Stimulated activated naive CD4-positive, alpha-beta T cell (primary cell): ENCODE data around the gene IRS2.
A peak's percentile ranks its signal among the peaks of the same experiment; 100 is the strongest.

ENCODE experiments used
- DNase-seq, 6 experiments: peaks; one replicate each; lab custom pipeline; 2025; lab: John Stamatoyannopoulos, UW

IRS2 gene

GRCh38 chr13:109802936-109803335 lies 16.6 kb upstream of the IRS2 start:
- DNase-seq = no peak

GRCh38 chr13:109795011-109795410 lies 8.6 kb upstream of the IRS2 start:
- DNase-seq = no peak

- DNase-seq = no peak
Observed at GRCh38 chr13:109794095-109794494, 7.7 kb upstream of the IRS2 start.

GRCh38 chr13:109792416-109793059 lies 6.2 kb upstream of the IRS2 start:
- DNase-seq = no peak

DNA sequence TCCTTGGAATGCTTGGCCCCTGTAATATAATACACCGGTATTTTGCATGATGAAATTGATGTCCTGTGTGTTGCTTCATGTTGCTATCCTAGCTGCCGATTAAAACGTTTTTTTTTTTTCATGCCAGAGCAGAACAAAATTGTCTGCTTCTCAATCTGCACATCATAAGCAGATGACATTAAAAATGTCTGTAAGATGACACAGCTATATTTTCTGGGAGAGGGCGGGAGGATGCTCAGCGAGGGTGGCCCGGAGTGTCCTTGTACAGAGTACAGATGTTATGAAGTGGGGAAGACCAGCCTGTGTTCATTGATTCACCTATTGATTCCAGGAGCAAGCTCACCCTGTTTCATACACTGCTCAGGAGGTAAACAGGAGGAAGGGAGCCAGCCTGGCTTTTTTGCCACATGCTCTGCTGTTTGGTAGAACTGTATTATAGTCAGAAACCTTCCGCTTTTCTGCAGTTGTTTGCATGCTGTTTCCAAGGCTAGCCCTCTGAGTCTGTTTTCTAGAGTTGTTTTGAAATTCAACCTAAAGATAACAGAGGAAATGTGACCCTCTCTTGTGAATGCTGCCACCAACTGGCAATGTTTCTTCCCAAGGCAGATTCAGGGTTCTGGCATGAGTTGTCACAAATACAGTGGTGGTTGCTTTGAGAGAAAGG lies 4.7 kb upstream of the IRS2 start:
- DNase-seq = peak in 4 of 6 experiments; percentile 8 to 61 (median 38)

DNA sequence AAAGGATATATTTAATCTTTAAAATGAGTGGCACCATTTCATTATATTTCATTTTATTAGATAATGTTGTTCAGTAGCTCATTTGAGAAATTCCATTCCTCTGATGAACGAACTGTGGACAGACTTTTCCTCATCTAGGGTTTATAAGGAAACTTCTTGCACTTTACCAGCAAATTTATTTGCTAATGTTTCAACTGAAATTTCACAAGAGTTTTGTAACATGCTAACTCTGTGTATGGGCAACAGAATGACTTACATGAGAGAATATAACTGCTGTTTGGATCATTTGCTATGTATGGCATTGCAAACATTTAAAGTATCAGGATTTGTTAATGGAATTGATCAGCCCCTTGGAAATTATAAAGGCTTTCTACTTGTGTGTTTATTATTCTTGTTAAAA lies 3.7 kb upstream of the IRS2 start:
- DNase-seq = no peak

- DNase-seq = peak in 1 of 6 experiments; percentile 6
Observed at GRCh38 chr13:109789262-109789661, 2.9 kb upstream of the IRS2 start.

GRCh38 chr13:109788372-109789111 lies 2.2 kb upstream of the IRS2 start:
- peak in 3 of 6 experiments; percentile 20 to 40 (median 36) for DNase-seq

DNA sequence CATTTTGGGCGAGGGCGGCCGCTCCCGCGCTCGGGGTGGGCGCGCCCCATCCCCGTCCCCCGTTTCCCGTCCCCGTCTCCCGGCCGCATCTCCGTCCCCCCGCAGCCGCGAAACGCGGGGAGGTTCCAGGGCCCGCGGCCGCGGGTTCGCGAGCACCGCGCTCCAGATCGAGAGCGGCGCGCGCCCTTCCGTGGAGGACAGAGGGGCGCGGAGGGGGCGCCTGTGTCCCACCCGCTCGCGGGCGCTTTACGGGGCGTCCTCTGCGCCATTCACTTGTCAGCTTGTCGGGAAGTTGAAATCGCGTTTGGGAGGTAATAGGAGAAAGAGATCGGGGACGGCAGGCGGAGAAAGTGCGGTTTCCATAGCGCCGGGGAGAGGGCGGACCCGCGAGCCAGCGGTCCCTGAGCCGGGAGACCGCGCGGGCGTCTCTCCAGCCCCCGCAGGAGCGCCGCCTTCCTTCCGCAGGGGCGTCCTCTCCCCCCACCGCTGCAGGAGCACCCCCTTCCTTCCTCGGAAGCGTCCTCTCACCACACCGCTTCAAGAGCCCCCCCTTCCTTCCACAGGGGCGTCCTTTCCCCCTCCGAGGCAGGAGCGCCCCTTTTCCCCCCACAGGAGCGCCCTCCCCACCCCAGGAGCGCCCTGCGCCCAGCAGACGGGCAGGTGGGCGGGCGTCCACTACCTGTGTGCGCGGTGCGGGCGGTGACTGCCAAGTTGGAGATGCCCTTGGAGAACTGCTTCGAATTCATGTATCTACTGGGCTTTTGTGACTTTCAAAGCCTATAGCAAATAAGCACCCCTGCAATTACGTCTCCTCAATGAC lies 962 bp upstream of the IRS2 start:
- peak; percentile 19 to 70 (median 36) for DNase-seq

- DNase-seq = no peak
Observed at GRCh38 chr13:109785892-109786450, 412 bp downstream of the IRS2 start.

DNA sequence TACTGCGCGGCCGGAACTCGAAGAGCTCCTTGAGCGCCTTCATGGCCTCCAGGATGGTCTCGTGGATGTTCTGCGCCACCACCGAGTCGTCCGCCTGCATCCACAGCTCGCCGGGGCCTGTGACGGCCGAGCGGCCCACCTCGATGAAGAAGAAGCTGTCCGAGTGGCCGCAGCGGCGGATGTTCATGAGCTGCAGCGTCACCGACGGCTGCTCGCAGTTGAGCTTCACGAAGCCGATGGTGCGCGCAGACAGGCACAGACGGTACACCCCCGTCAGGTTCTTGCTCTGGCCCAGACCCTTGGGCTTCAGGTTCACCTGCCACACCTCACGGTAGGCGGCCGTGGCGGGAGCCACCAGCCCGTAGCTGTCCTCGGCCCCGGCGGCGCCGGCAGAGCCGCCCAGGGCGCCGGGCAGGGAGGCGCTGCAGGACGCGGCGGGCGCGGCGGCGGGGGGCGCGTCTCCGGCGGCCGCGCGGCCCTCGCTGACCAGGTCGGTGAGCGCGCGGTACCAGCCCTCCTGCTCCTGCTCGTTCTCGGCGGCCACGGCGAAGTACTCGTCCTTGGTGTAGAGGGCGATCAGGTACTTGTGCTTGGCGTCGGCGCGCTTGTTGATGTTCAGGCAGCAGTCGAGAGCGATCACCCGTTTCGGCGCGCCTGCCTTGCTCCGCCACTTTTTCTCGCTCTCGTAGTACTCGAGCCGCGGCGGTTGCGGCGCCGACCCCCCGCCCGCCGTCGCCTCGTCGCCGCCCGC lies 1.1 kb downstream of the IRS2 start:
- DNase-seq = peak; percentile 27 to 66 (median 42)

GRCh38 chr13:109784590-109785140 lies 1.7 kb downstream of the IRS2 start:
- peak; percentile 21 to 75 (median 47) for DNase-seq

DNA sequence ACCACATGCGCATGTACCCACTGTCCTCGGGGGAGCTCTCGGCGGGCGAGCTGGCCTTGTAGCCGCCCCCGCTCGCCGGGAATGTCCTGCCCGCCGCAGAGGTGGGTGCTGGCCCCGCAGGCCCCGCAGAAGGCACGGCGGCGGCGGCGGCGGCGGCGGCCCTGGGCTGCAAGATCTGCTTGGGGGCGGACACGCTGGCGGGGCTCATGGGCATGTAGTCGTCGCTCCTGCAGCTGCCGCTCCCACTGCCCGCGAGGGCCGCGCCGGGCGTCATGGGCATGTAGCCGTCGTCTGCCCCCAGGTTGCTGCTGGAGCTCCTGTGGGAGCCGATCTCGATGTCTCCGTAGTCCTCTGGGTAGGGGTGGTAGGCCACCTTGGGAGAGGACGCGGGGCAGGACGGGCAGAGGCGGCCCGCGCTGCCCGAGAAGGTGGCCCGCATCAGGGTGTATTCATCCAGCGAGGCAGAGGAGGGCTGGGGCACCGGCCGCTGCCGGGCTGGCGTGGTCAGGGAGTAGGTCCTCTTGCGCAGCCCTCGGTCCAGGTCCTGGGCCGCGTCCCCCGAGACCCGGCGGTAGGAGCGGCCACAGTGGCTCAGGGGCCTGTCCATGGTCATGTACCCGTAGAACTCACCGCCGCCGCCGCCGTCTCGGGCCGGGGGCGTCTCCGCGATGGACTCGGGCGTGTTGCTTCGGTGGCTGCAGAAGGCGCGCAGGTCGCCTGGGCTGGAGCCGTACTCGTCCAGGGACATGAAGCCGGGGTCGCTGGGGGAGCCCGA lies 2.4 kb downstream of the IRS2 start:
- peak in 2 of 6 experiments; percentile 42 to 48 for DNase-seq

DNA sequence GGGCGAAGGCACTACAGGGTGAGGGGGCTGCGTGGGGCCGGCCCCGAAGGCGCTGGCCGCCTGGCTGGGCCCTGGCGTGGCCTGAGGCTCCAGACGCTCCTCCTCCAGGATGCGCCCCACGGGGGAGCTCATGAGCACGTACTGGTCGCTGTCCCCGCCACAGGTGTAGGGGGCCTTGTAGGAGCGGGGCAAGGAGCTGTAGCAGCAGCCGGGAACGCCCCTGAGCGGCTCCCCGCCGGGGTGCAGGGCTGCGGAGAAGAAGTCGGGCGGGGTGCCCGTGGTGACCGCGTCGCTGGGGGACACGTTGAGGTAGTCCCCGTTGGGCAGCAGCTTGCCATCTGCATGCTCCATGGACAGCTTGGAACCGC lies 3.0 kb downstream of the IRS2 start:
- DNase-seq = peak in 3 of 6 experiments; percentile 9 to 46 (median 42)

DNA sequence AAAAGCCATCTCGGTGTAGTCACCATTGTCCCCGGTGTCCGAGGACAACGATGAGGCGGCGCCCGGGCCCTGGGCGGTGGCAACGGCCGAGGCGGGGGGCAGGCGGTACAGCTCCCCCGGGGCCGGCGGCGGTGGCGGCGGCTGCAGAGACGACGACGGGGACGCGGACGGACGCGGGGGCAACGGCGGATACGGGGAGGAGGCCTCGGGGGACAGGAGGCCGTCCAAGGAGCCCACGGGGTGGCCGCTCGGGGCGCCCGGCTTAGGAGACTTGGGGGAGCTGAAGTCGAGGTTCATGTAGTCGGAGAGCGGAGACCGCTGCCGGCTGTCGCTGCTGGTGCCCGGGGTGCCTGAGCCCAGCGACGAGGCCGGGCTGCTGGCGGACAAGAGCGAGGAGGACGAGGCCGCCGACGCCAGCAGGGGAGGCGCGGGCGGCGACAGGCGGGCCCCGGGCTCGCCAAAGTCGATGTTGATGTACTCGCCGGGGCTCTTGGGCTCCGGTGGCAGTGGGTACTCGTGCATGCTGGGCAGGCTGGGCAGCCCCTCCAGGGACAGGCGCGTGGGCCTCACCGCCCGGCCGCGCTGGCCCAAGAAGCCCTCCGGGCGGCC lies 3.5 kb downstream of the IRS2 start:
- peak in 2 of 6 experiments; percentile 8 to 25 for DNase-seq

GRCh38 chr13:109782066-109782822 lies 4.1 kb downstream of the IRS2 start:
- DNase-seq = peak in 2 of 6 experiments; percentile 6 to 35

- DNase-seq = peak in 1 of 6 experiments; percentile 35
Observed at GRCh38 chr13:109781384-109782065, 4.9 kb downstream of the IRS2 start.

GRCh38 chr13:109780845-109781383 lies 5.5 kb downstream of the IRS2 start:
- DNase-seq = peak in 1 of 6 experiments; percentile 22
